Nephron progenitor cell (in vitro differentiated cells): Measurements from ENCODE around the gene PRTN3.
"Not testable (repeated sequence)": the region's sequence is repeated elsewhere in the genome, so short reads cannot be mapped to it uniquely, and the experiment has no call there.

Experiments used
- DNase-seq: peaks from one replicate; pipeline ENCODE4 v3.0.0; 2021
- H3K27ac Mint-ChIP-seq: 2 replicates; pipeline ENCODE4 v1.8.0; 2021; ENCODE audit warnings: mild to moderate bottlenecking, moderate library complexity, mixed read lengths
- H3K27me3 Mint-ChIP-seq: 2 replicates; pipeline ENCODE4 v1.8.0; 2021; ENCODE audit warnings: mild to moderate bottlenecking, low read depth, mixed read lengths; ENCODE audit not compliant: poor library complexity
- H3K36me3 Mint-ChIP-seq: 2 replicates; pipeline ENCODE4 v1.8.0; 2021; ENCODE audit warnings: low read depth, mixed read lengths
- H3K4me1 Mint-ChIP-seq: 2 replicates; pipeline ENCODE4 v1.8.0; 2021; ENCODE audit warnings: mixed read lengths
- H3K4me3 Mint-ChIP-seq: 2 replicates; pipeline ENCODE4 v1.8.0; 2021; ENCODE audit warnings: mild to moderate bottlenecking, moderate library complexity, mixed read lengths
- H3K9me3 Mint-ChIP-seq: 2 replicates; pipeline ENCODE4 v1.8.0; 2021; ENCODE audit warnings: mild to moderate bottlenecking, moderate library complexity, mixed read lengths
- CTCF ChIP-seq: fragments of 200-600 bp; sonication (generic); IDR thresholded peaks from 2 replicates; pipeline ENCODE4 v1.5.0; 2021; ENCODE audit warnings: antibody characterized with exemption

The PRTN3 gene

GRCh38 chr19:887072-887471 lies 46.3 kb downstream of the PRTN3 start:
- Mint-ChIP-seq H3K4me1 (no peaks in the 10 kb centered on the region), H3K4me3 (no peak overlapping the region), H3K27ac (no peak overlapping the region), H3K36me3 (peaks cover 29% of the 10 kb centered on the region), H3K9me3 (no peaks in the 10 kb centered on the region), H3K27me3 (no peaks in the 10 kb centered on the region)
- no peak for TF ChIP-seq CTCF
- DNase-seq, result peak; percentile 39

GRCh38 chr19:887599-887998 lies 46.8 kb downstream of the PRTN3 start:
- Mint-ChIP-seq H3K27me3 (no peaks in the 10 kb centered on the region), H3K9me3 (no peaks in the 10 kb centered on the region), H3K27ac (no peak overlapping the region), H3K4me1 (no peaks in the 10 kb centered on the region), H3K4me3 (no peak overlapping the region), H3K36me3 (peaks cover 24% of the 10 kb centered on the region)
- TF ChIP-seq CTCF, result no peak
- DNase-seq, result no peak

- Mint-ChIP-seq H3K36me3 (peaks cover 22% of the 10 kb centered on the region), H3K27ac (no peak overlapping the region), H3K4me3 (no peak overlapping the region)
These were observed 48.0 kb downstream of the PRTN3 start for GRCh38 chr19:888581-889385.

GRCh38 chr19:889662-890295 lies 49.0 kb downstream of the PRTN3 start:
- Mint-ChIP-seq H3K4me3 (peak overlapping the region; percentile 28), H3K9me3 (no peaks in the 10 kb centered on the region), H3K4me1 (no peaks in the 10 kb centered on the region), H3K27ac (no peak overlapping the region), H3K36me3 (peaks cover 22% of the 10 kb centered on the region), H3K27me3 (peaks cover 4% of the 10 kb centered on the region)
- no peak for DNase-seq
- no peak for TF ChIP-seq CTCF

More at GRCh38 chr19:888581-889385, 48.0 kb downstream of the PRTN3 start:
- no peak for DNase-seq
- Mint-ChIP-seq H3K9me3 (no peaks in the 10 kb centered on the region), H3K4me1 (no peaks in the 10 kb centered on the region), H3K27me3 (peaks cover 4% of the 10 kb centered on the region)
- TF ChIP-seq CTCF, result no peak

GRCh38 chr19:890831-891230 lies 50.0 kb downstream of the PRTN3 start:
- DNase-seq, result no peak
- peaks cover 22% of the 10 kb centered on the region for H3K36me3 Mint-ChIP-seq
- no peaks in the 10 kb centered on the region for H3K9me3 Mint-ChIP-seq
- peaks cover 4% of the 10 kb centered on the region for H3K27me3 Mint-ChIP-seq
- H3K4me3 Mint-ChIP-seq, result peak overlapping the region; percentile 74
- no peak for TF ChIP-seq CTCF
- no peak overlapping the region for H3K27ac Mint-ChIP-seq
- no peaks in the 10 kb centered on the region for H3K4me1 Mint-ChIP-seq

GRCh38 chr19:891421-892200 lies 50.8 kb downstream of the PRTN3 start:
- peaks cover 28% of the 10 kb centered on the region for H3K36me3 Mint-ChIP-seq

More at GRCh38 chr19:891421-892200, 50.8 kb downstream of the PRTN3 start:
- not testable (repeated sequence) for H3K4me1 Mint-ChIP-seq, H3K9me3 Mint-ChIP-seq, H3K27ac Mint-ChIP-seq, H3K27me3 Mint-ChIP-seq, DNase-seq
- peak overlapping the region; percentile 89 for H3K4me3 Mint-ChIP-seq
